ENCODE results near the gene ANKRD11.

ANKRD11 gene

DNA sequence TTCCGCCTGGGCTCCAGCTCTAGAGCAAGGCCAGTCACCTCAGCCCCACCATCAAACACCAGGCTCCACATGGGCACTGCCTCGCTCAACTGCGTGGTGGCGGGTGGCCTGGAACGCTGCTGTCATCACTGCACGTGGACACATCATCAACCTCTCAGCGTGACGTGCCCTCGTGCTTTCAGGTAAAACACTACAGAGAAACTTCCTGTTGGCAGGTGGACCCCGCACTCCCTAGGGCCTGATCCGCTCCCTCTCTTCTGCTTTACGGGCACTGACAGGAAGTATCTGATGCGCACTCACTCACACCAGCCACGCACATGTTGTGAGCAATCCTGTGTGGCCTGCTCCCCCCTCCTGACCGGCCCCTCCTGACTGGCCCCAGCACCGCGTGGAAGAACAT lies 87.4 kb downstream of the ANKRD11 start:
- DNase-seq (ENCODE audit: low read depth, low spot score), result no peak

DNA sequence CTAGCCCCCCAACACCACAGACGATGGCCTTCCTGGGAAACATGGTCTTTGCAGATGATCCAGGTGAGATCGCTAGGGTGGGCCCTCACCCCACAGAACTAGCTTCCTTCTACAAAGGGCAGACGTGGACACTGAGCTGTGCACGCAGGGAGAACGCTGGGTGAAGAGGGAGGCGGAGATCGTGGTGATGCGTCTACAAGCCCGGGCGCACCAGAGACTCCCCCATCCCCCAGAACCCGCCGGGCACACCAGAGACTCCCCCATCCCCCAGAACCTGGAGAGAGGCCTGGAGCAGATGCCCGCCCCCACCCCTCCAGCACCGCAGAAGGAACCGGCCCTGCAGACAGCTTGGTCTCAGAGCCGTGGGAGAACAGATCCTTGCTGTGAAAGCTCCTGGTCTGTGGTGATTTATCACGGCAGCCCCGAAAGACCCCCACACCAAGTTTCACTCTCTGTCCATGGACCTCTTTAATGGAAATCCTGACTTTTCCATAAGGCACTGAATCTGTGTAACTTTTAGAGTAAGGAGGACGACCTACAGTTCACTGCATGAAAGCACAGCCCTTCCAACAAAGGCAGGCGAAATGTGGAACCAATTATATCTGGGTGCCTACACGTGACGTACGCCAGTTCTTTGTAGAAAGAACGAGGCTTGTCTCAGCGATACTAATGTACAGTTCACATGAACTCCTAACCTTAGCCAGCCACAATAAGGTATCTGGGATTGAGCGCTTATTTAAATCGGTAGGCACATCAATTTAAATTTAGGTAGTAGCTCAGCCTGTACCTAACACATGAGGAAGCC lies 88.5 kb downstream of the ANKRD11 start:
- in situ Hi-C loops (cut with HindIII; ENCODE audit: low sequenced_read_pairs), result no loop called here
- no peak overlapping the region for H3K4me3 ChIP-seq (ENCODE audit: low read depth, low read length)
- TF ChIP-seq, protein P1, sequence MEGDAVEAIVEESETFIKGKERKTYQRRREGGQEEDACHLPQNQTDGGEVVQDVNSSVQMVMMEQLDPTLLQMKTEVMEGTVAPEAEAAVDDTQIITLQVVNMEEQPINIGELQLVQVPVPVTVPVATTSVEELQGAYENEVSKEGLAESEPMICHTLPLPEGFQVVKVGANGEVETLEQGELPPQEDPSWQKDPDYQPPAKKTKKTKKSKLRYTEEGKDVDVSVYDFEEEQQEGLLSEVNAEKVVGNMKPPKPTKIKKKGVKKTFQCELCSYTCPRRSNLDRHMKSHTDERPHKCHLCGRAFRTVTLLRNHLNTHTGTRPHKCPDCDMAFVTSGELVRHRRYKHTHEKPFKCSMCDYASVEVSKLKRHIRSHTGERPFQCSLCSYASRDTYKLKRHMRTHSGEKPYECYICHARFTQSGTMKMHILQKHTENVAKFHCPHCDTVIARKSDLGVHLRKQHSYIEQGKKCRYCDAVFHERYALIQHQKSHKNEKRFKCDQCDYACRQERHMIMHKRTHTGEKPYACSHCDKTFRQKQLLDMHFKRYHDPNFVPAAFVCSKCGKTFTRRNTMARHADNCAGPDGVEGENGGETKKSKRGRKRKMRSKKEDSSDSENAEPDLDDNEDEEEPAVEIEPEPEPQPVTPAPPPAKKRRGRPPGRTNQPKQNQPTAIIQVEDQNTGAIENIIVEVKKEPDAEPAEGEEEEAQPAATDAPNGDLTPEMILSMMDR (IDR thresholded peaks at IDR 0.05; ENCODE audit: low read depth, low read length), result no peak
- DNase-seq (ENCODE audit: low read depth, low spot score), result peak; percentile 70

More for the DNA sequence above, 87.4 kb downstream of the ANKRD11 start:
- H3K4me3 ChIP-seq (ENCODE audit: low read depth, low read length), result no peak overlapping the region
- TF ChIP-seq, protein P1 (IDR thresholded peaks at IDR 0.05; ENCODE audit: low read depth, low read length), result no peak
- in situ Hi-C loops (cut with HindIII; ENCODE audit: low sequenced_read_pairs), result no loop called here

- TF ChIP-seq, protein P1 (IDR thresholded peaks at IDR 0.05; ENCODE audit: low read depth, low read length), result no peak
Observed at GRCh38 chr16:89401205-89401604, 89.2 kb downstream of the ANKRD11 start.

GRCh38 chr16:89400740-89401139 lies 89.6 kb downstream of the ANKRD11 start:
- TF ChIP-seq, protein P1 (IDR thresholded peaks at IDR 0.05; ENCODE audit: low read depth, low read length), result no peak
- H3K4me3 ChIP-seq (ENCODE audit: low read depth, low read length), result no peak overlapping the region
- in situ Hi-C loops (cut with HindIII; ENCODE audit: low sequenced_read_pairs), result no loop called here
- no peak for DNase-seq (ENCODE audit: low read depth, low spot score)

More at GRCh38 chr16:89401205-89401604, 89.2 kb downstream of the ANKRD11 start:
- in situ Hi-C loops (cut with HindIII; ENCODE audit: low sequenced_read_pairs), result no loop called here
- H3K4me3 ChIP-seq (ENCODE audit: low read depth, low read length), result no peak overlapping the region
- DNase-seq (ENCODE audit: low read depth, low spot score), result no peak

- in situ Hi-C loops (cut with HindIII; ENCODE audit: low sequenced_read_pairs), result no loop called here
- no peak for DNase-seq (ENCODE audit: low read depth, low spot score)
Observed at GRCh38 chr16:89398924-89399323, 91.4 kb downstream of the ANKRD11 start.

DNA sequence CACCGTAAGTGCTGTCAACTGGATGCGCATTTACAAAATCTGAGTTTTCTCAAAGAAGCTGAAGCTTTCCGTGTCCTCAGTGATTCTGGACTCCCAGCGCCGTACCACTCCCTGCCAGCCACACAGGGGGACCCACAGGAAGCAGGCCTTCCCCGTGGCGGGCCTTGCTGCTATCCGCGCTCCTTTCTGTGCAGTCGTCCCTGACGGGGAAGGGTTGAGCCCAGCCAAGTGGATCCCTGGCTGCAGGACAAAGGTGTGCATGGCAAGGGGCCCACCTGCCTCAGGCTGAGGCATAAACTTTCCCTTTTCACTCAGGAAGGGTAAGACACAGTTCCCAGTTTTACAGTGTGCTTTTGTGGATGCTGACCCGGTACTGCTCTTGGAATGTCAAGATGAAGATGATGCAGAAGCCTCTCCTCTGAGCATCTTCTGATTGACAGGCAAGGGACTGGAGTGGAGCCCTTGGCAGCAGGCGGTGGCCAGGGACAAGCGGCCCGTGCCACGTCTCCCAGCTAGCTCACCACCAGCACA lies 93.0 kb downstream of the ANKRD11 start:
- DNase-seq (ENCODE audit: low read depth, low spot score), result no peak
- in situ Hi-C loops (cut with HindIII; ENCODE audit: low sequenced_read_pairs), result no loop called here
- no peak overlapping the region for H3K4me3 ChIP-seq (ENCODE audit: low read depth, low read length)
- TF ChIP-seq, protein P1 (IDR thresholded peaks at IDR 0.05; ENCODE audit: low read depth, low read length), result no peak

More at GRCh38 chr16:89398924-89399323, 91.4 kb downstream of the ANKRD11 start:
- TF ChIP-seq, protein P1 (IDR thresholded peaks at IDR 0.05; ENCODE audit: low read depth, low read length), result no peak
- no peak overlapping the region for H3K4me3 ChIP-seq (ENCODE audit: low read depth, low read length)

All from astrocyte of the spinal cord (primary cell).